GM18499 (cell line): ENCODE measurements around the gene UGT2B17.
"Not testable (repeated sequence)": the region's sequence is repeated elsewhere in the genome, so short reads cannot be mapped to it uniquely, and the experiment has no call there.

Experiments
- ATAC-seq: cut with Tn5 transposase; IDR thresholded peaks from one replicate; pipeline ENCODE4 v1.9.1; 2021; ENCODE audit warnings: moderate number of reproducible peaks; ENCODE audit not compliant: insufficient read depth, unreplicated experiment

UGT2B17 gene

GRCh38 chr4:68576272-68577125 is at the start of gene UGT2B17:
UGT2B17 (minus strand) TSS chr4:68576322; CDS start chr4:68568484, 7,838 bp downstream.
- peak; percentile 86 for ATAC-seq

GRCh38 chr4:68622731-68623130 is 46.6 kb upstream of the UGT2B17 start:
- peak; percentile 67 for ATAC-seq

- peak; percentile 55 for ATAC-seq
These were observed 41.0 kb upstream of the UGT2B17 start for GRCh38 chr4:68617003-68617698.

- no peak for ATAC-seq
These were observed 39.7 kb upstream of the UGT2B17 start for GRCh38 chr4:68615699-68616422.

GRCh38 chr4:68613752-68614151 is 37.6 kb upstream of the UGT2B17 start:
- no peak for ATAC-seq

- ATAC-seq: no peak
These were observed 30.1 kb upstream of the UGT2B17 start for GRCh38 chr4:68606240-68606639.

- no peak for ATAC-seq
These were observed 23.0 kb upstream of the UGT2B17 start for GRCh38 chr4:68599150-68599549.

GRCh38 chr4:68597482-68597881 is 21.4 kb upstream of the UGT2B17 start:
- no peak for ATAC-seq

- no peak for ATAC-seq
These were observed 18.6 kb upstream of the UGT2B17 start for GRCh38 chr4:68594678-68595077.

- ATAC-seq: no peak
These were observed 17.0 kb upstream of the UGT2B17 start for GRCh38 chr4:68593112-68593511.

GRCh38 chr4:68592673-68593072 is 16.6 kb upstream of the UGT2B17 start:
- peak; percentile 83 for ATAC-seq

- no peak for ATAC-seq
These were observed 15.1 kb upstream of the UGT2B17 start for GRCh38 chr4:68591204-68591603.

- ATAC-seq: no peak
These were observed 13.7 kb upstream of the UGT2B17 start for GRCh38 chr4:68589790-68590189.

GRCh38 chr4:68582339-68582717 is 6.2 kb upstream of the UGT2B17 start:
- ATAC-seq: no peak

GRCh38 chr4:68581383-68582338 is 5.5 kb upstream of the UGT2B17 start:
- no peak for ATAC-seq

- no peak for ATAC-seq
These were observed 1.5 kb upstream of the UGT2B17 start for GRCh38 chr4:68577590-68577989.

- ATAC-seq: not testable (repeated sequence)
These were observed 486 bp downstream of the UGT2B17 start for GRCh38 chr4:68575636-68576035.

GRCh38 chr4:68575081-68575480 is 1.0 kb downstream of the UGT2B17 start:
- ATAC-seq: no peak

GRCh38 chr4:68572653-68573170 is 3.4 kb downstream of the UGT2B17 start:
- no peak for ATAC-seq

- ATAC-seq: no peak
These were observed 6.0 kb downstream of the UGT2B17 start for GRCh38 chr4:68570122-68570507.
